HG03060 (cell line): ENCODE data around the gene PPM1H.

Experiments used
- ATAC-seq: cut with Tn5 transposase; IDR thresholded peaks from one replicate; pipeline ENCODE4 v1.9.1; 2021; ENCODE audit warnings: low read depth, moderate number of reproducible peaks; ENCODE audit not compliant: unreplicated experiment

Gene PPM1H

GRCh38 chr12:62878211-62878610 is 56.7 kb downstream of the PPM1H start:
- ATAC-seq, result no peak

GRCh38 chr12:62876938-62877548 is 57.9 kb downstream of the PPM1H start:
- ATAC-seq, result no peak

- ATAC-seq, result no peak
Observed at GRCh38 chr12:62873826-62874448, 61.0 kb downstream of the PPM1H start.

- no peak for ATAC-seq
Observed at GRCh38 chr12:62873116-62873825, 61.7 kb downstream of the PPM1H start.

GRCh38 chr12:62868820-62869219 is 66.1 kb downstream of the PPM1H start:
- no peak for ATAC-seq

- no peak for ATAC-seq
Observed at GRCh38 chr12:62866451-62867082, 68.4 kb downstream of the PPM1H start.

- ATAC-seq, result no peak
Observed at GRCh38 chr12:62865937-62866336, 69.0 kb downstream of the PPM1H start.

- ATAC-seq, result no peak
Observed at GRCh38 chr12:62865065-62865464, 69.9 kb downstream of the PPM1H start.

- ATAC-seq, result no peak
Observed at GRCh38 chr12:62862259-62862881, 72.6 kb downstream of the PPM1H start.

GRCh38 chr12:62861586-62861985 is 73.4 kb downstream of the PPM1H start:
- ATAC-seq, result no peak

- ATAC-seq, result no peak
Observed at GRCh38 chr12:62860501-62861411, 74.2 kb downstream of the PPM1H start.

- ATAC-seq, result no peak
Observed at GRCh38 chr12:62860020-62860419, 74.9 kb downstream of the PPM1H start.

GRCh38 chr12:62859321-62859737 is 75.6 kb downstream of the PPM1H start:
- no peak for ATAC-seq

GRCh38 chr12:62856454-62856853 is 78.5 kb downstream of the PPM1H start:
- no peak for ATAC-seq

- ATAC-seq, result no peak
Observed at GRCh38 chr12:62854024-62854423, 80.9 kb downstream of the PPM1H start.

GRCh38 chr12:62849398-62849797 is 85.6 kb downstream of the PPM1H start:
- no peak for ATAC-seq

GRCh38 chr12:62848418-62848817 is 86.5 kb downstream of the PPM1H start:
- no peak for ATAC-seq

- ATAC-seq, result no peak
Observed at GRCh38 chr12:62847709-62848108, 87.2 kb downstream of the PPM1H start.

GRCh38 chr12:62846491-62846890 is 88.5 kb downstream of the PPM1H start:
- no peak for ATAC-seq

GRCh38 chr12:62844915-62845314 is 90.0 kb downstream of the PPM1H start:
- no peak for ATAC-seq
